GM23338 (cell line): ENCODE measurements around the gene ADAMTS17. TPM values are rescaled to one million over a fixed set of nuclear protein-coding genes. Genes with fewer than 3 reads are reported as not detected.

Source experiments
- ATAC-seq: fragments of 200-7000 bp; cut with Tn5 transposase; 3 replicates; pipeline ENCODE4 v1.9.1; 2020
- DNase-seq: peaks from one replicate; pipeline ENCODE4 v3.0.0-alpha.2; 2015; ENCODE audit warnings: low spot score
- H2AFZ ChIP-seq: fragments of 200-600 bp; sonication (generic); 2 replicates; pipeline ENCODE4 v1.8.0; 2016; ENCODE audit warnings: antibody characterized with exemption, mild to moderate bottlenecking, moderate library complexity
- H3F3A ChIP-seq: fragments of 200-600 bp; sonication (generic); replicated peaks from 2 replicates; pipeline ENCODE4 v1.8.0; 2017; ENCODE audit warnings: antibody characterized with exemption, mixed run types, low read depth
- H3K27ac ChIP-seq: fragments of 200-600 bp; sonication (generic); 2 replicates; pipeline ENCODE4 v1.6.1; 2016; ENCODE audit warnings: low read depth
- H3K27me3 ChIP-seq: fragments of 200-600 bp; sonication (generic); 2 replicates; pipeline ENCODE4 v1.8.0; 2016; ENCODE audit warnings: mild to moderate bottlenecking, mixed run types, moderate library complexity; ENCODE audit not compliant: insufficient read depth
- H3K36me3 ChIP-seq: fragments of 200-600 bp; sonication (generic); 2 replicates; pipeline ENCODE4 v1.8.0; 2016; ENCODE audit warnings: mild to moderate bottlenecking; ENCODE audit not compliant: insufficient read depth
- H3K4me1 ChIP-seq: fragments of 200-600 bp; sonication (generic); 2 replicates; pipeline ENCODE4 v1.8.0; 2016; ENCODE audit warnings: mild to moderate bottlenecking, moderate library complexity; ENCODE audit not compliant: insufficient read depth
- H3K4me2 ChIP-seq: fragments of 200-600 bp; sonication (generic); 2 replicates; pipeline ENCODE4 v1.7.1; 2017; ENCODE audit warnings: mixed run types
- H3K4me3 ChIP-seq: fragments of 200-600 bp; sonication (generic); 2 replicates; pipeline ENCODE4 v1.6.1; 2016; ENCODE audit warnings: mixed run types
- H3K79me2 ChIP-seq: fragments of 200-600 bp; sonication (generic); replicated peaks from 2 replicates; pipeline ENCODE4 v1.8.0; 2017; ENCODE audit warnings: mild to moderate bottlenecking; ENCODE audit not compliant: insufficient read depth
- H3K9me2 ChIP-seq: fragments of 200-600 bp; sonication (generic); 2 replicates; pipeline ENCODE4 v1.8.0; 2017; ENCODE audit not compliant: insufficient read depth
- H4K20me1 ChIP-seq: fragments of 200-600 bp; sonication (generic); replicated peaks from 2 replicates; pipeline ENCODE4 v1.8.0; 2017; ENCODE audit warnings: mild to moderate bottlenecking; ENCODE audit not compliant: insufficient read depth
- H3K27ac Mint-ChIP-seq: 2 replicates; pipeline ENCODE4 v1.8.0; 2020; ENCODE audit warnings: inconsistent platforms, mild to moderate bottlenecking, moderate library complexity, mixed read lengths
- H3K27me3 Mint-ChIP-seq: 3 replicates; pipeline ENCODE4 v1.8.0; 2022; ENCODE audit warnings: low read depth, mild to moderate bottlenecking, moderate library complexity, mixed read lengths, inconsistent platforms; ENCODE audit not compliant: insufficient read depth, poor library complexity
- H3K36me3 Mint-ChIP-seq: 3 replicates; pipeline ENCODE4 v1.8.0; 2021; ENCODE audit warnings: low read depth, mild to moderate bottlenecking, inconsistent platforms, moderate library complexity, mixed read lengths
- H3K4me1 Mint-ChIP-seq: 3 replicates; pipeline ENCODE4 v1.8.0; 2020; ENCODE audit warnings: mild to moderate bottlenecking, inconsistent platforms, mixed read lengths
- H3K4me3 Mint-ChIP-seq: 3 replicates; pipeline ENCODE4 v1.8.0; 2021; ENCODE audit warnings: moderate library complexity, mild to moderate bottlenecking, inconsistent platforms, mixed read lengths
- H3K9me3 Mint-ChIP-seq: 3 replicates; pipeline ENCODE4 v1.8.0; 2020; ENCODE audit warnings: moderate library complexity, mild to moderate bottlenecking, inconsistent platforms, mixed read lengths
- CREB1 ChIP-seq: fragments of 250-450 bp; sonication (Bioruptor Pico); IDR thresholded peaks from 2 replicates; pipeline ENCODE4 v1.5.0; 2020; ENCODE audit warnings: low read depth, mild to moderate bottlenecking, moderate library complexity
- CTCF ChIP-seq, 2 experiments: fragments of 200-600 bp in 1 of 2; sonication (generic) in 1 of 2; conservative IDR thresholded peaks; 2 replicates each; pipeline versions ENCODE4 v1.5.1 to v1.6.1; 2016 to 2017; ENCODE audit warnings: antibody characterized with exemption in 2 of 2, low read depth in 2 of 2, mild to moderate bottlenecking in 2 of 2, moderate library complexity in 1 of 2
- ETS1 ChIP-seq: IDR thresholded peaks from 2 replicates; pipeline ENCODE4 v1.6.1; 2016; ENCODE audit warnings: antibody characterized with exemption
- EZH2 ChIP-seq: fragments of 200-600 bp; sonication (generic); IDR thresholded peaks from one replicate; pipeline ENCODE4 v1.8.0; 2017; ENCODE audit warnings: antibody characterized with exemption, mild to moderate bottlenecking, low read depth; ENCODE audit not compliant: unreplicated experiment
- EZH2phosphoT487 ChIP-seq: fragments of 200-600 bp; sonication (generic); IDR thresholded peaks from one replicate; pipeline ENCODE4 v1.8.1; 2018; ENCODE audit warnings: antibody characterized with exemption; ENCODE audit not compliant: unreplicated experiment
- JUNB ChIP-seq: IDR thresholded peaks from one replicate; pipeline ENCODE4 v1.6.1; 2016; ENCODE audit warnings: antibody characterized with exemption; ENCODE audit not compliant: unreplicated experiment
- POLR2AphosphoS5 ChIP-seq: IDR thresholded peaks from 2 replicates; pipeline ENCODE4 v1.6.1; 2016; ENCODE audit warnings: antibody characterized with exemption, low read depth
- REST ChIP-seq: IDR thresholded peaks from one replicate; pipeline ENCODE4 v1.6.1; 2018; ENCODE audit warnings: antibody characterized with exemption; ENCODE audit not compliant: unreplicated experiment
- STAT1 ChIP-seq: IDR thresholded peaks from one replicate; pipeline ENCODE4 v1.6.1; 2016; ENCODE audit warnings: antibody characterized with exemption; ENCODE audit not compliant: unreplicated experiment
- ZNF114 ChIP-seq: fragments of 250-450 bp; sonication (Bioruptor Pico); IDR thresholded peaks from 2 replicates; pipeline ENCODE4 v1.5.0; 2020; ENCODE audit warnings: mild to moderate bottlenecking, moderate library complexity
- ZNF462 ChIP-seq: fragments of 250-450 bp; sonication (Bioruptor Pico); IDR thresholded peaks from 2 replicates; pipeline ENCODE4 v1.5.0; 2020; ENCODE audit warnings: mild to moderate bottlenecking, moderate library complexity
- polyA plus RNA-seq: library from polyadenylated mRNA; unstranded; fragments of >200 nt; fragmentation: Nextera tagmentation; extraction: Ambion mirVana; gene quantifications from 2 replicates; pipeline ENCODE4 v1.2.1, GENCODE V29; 2016
- total RNA-seq: library from RNA; depleted of rRNA; stranded (reverse); fragments of >200 nt; shearing (Covaris generic); gene quantifications from 2 replicates; pipeline ENCODE4 v1.2.3, GENCODE V29; 2014

The ADAMTS17 gene
- total and polyA plus RNA-seq, 2 experiments from 2014 or later = 0.60 to 3.8 TPM

DNA sequence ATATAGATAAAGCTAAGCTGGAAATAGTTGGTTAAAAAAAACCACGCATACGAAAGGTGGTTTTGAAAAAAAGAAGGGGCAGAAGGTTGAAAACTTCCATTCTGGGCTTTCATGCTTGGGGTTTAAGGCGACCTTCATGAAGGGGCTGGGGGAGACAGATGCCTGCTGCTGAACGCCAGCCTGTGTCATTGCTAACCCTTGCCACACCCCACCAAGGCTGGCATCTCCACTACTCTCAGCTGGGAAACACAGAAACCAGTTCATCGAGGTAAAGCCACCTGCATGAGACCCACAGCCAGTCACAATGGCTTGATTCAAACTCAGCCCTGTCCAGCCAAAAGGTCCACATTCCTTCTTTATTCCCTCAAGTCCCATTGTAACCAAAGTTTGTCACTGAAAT, 78.7 kb downstream of the ADAMTS17 start:
- H3K9me2 ChIP-seq = 0 out of 2 replicates have a peak, but pooled peaks cover under 1% of the 10 kb centered on the region
- Mint-ChIP-seq H3K9me3 (peaks cover 5% of the 10 kb centered on the region), H3K4me3 (no peak overlapping the region), H3K4me1 (peaks cover 8% of the 10 kb centered on the region; the same call in 2 of the 3 replicates), H3K36me3 (peaks cover 9% of the 10 kb centered on the region), H3K27ac (no peak overlapping the region), H3K27me3 (no peaks in the 10 kb centered on the region)
- DNase-seq = no peak
- H2AFZ ChIP-seq = no peak overlapping the region
- no peaks in the 10 kb centered on the region for H3K27me3 ChIP-seq
- H3K79me2 ChIP-seq = no peaks in the 10 kb centered on the region
- H3K36me3 ChIP-seq = no peaks in the 10 kb centered on the region
- no peak for TF ChIP-seq JUNB
- no peak for TF ChIP-seq CREB1 (CRISPR knock-in tag)
- TF ChIP-seq REST = no peak
- TF ChIP-seq ZNF462 = no peak
- no peak for TF ChIP-seq EZH2phosphoT487
- no peak for TF ChIP-seq POLR2AphosphoS5
- no peak for TF ChIP-seq STAT1
- TF ChIP-seq CTCF (conservative IDR thresholded peaks at IDR 0.05; ENCODE audit: low read depth in 2 of 2) = no peak
- TF ChIP-seq ETS1 = no peak
- TF ChIP-seq EZH2 = no peak
- TF ChIP-seq ZNF114 (CRISPR knock-in tag) = no peak
- no peaks in the 10 kb centered on the region for H3K4me1 ChIP-seq
- H3F3A ChIP-seq = no peaks in the 10 kb centered on the region
- no peaks in the 10 kb centered on the region for H4K20me1 ChIP-seq
- H3K27ac ChIP-seq = no peak overlapping the region
- ATAC-seq = no peak
- H3K4me3 ChIP-seq = no peak overlapping the region
- H3K4me2 ChIP-seq = no peak overlapping the region
